GM19452 (cell line): ENCODE results near the gene CDK11A.
"Not testable (repeated sequence)": the region's sequence is repeated elsewhere in the genome, so short reads cannot be mapped to it uniquely, and the experiment has no call there.

Experiments used
- ATAC-seq: cut with Tn5 transposase; IDR thresholded peaks from one replicate; pipeline ENCODE4 v1.9.1; 2021; ENCODE audit not compliant: unreplicated experiment

The CDK11A gene

GRCh38 chr1:1664318-1664717 lies 59.8 kb downstream of the CDK11A start:
- not testable (repeated sequence) for ATAC-seq

- ATAC-seq, result not testable (repeated sequence)
Observed at GRCh38 chr1:1662830-1663560, 61.2 kb downstream of the CDK11A start.

GRCh38 chr1:1662392-1662791 lies 61.8 kb downstream of the CDK11A start:
- ATAC-seq, result not testable (repeated sequence)

GRCh38 chr1:1658583-1659549 lies 65.3 kb downstream of the CDK11A start, which contains the start of gene CDK11B:
TSS of gene CDK11B (minus strand) at chr1:1659004. CDS start at chr1:1657485, 1,519 bp downstream.
- ATAC-seq, result peak; percentile 86
